Measurements from ENCODE around the gene DHX36.

DNA sequence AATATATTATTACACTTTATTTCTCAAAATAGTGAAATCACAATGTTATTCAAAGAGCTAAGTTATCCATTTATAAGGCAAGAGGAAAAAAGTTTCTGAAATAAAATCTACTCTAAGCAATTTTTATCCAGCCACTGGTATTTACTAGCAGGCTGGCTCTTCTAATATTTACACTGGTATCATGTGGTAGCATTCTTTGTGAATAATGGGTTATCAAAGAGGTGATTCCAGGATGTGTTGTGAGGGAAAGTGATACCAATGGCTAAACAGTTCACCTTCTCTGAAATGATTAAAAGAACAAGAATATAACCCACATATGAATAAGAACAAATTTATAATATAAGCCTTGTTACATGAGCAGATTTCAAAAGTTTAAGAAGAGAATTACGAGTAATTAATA lies 44.1 kb downstream of the DHX36 start:
- no peak for TF ChIP-seq RAD21 (IDR thresholded peaks at IDR 0.05; ENCODE audit: low read depth)
- no peak for TF ChIP-seq CREB1 (IDR thresholded peaks at IDR 0.05; ENCODE audit: low read depth)
- TF ChIP-seq MAX (IDR thresholded peaks at IDR 0.05), result no peak
- TF ChIP-seq TAF1 (IDR thresholded peaks at IDR 0.05; ENCODE audit: low read depth), result no peak
- TF ChIP-seq ZBTB7A (IDR thresholded peaks at IDR 0.05; ENCODE audit: low read depth), result no peak
- no peak for TF ChIP-seq EP300 (IDR thresholded peaks at IDR 0.05; ENCODE audit: borderline replicate concordance)
- TF ChIP-seq, protein P1, sequence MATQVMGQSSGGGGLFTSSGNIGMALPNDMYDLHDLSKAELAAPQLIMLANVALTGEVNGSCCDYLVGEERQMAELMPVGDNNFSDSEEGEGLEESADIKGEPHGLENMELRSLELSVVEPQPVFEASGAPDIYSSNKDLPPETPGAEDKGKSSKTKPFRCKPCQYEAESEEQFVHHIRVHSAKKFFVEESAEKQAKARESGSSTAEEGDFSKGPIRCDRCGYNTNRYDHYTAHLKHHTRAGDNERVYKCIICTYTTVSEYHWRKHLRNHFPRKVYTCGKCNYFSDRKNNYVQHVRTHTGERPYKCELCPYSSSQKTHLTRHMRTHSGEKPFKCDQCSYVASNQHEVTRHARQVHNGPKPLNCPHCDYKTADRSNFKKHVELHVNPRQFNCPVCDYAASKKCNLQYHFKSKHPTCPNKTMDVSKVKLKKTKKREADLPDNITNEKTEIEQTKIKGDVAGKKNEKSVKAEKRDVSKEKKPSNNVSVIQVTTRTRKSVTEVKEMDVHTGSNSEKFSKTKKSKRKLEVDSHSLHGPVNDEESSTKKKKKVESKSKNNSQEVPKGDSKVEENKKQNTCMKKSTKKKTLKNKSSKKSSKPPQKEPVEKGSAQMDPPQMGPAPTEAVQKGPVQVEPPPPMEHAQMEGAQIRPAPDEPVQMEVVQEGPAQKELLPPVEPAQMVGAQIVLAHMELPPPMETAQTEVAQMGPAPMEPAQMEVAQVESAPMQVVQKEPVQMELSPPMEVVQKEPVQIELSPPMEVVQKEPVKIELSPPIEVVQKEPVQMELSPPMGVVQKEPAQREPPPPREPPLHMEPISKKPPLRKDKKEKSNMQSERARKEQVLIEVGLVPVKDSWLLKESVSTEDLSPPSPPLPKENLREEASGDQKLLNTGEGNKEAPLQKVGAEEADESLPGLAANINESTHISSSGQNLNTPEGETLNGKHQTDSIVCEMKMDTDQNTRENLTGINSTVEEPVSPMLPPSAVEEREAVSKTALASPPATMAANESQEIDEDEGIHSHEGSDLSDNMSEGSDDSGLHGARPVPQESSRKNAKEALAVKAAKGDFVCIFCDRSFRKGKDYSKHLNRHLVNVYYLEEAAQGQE (IDR thresholded peaks at IDR 0.05; ENCODE audit: low read depth), result no peak
- TF ChIP-seq YY1 (IDR thresholded peaks at IDR 0.05; ENCODE audit: low read depth), result no peak
- no peak for TF ChIP-seq CEBPB (IDR thresholded peaks at IDR 0.05)
- TF ChIP-seq TCF12 (IDR thresholded peaks at IDR 0.05; ENCODE audit: low read depth), result no peak
- no peak for TF ChIP-seq FOXM1 (IDR thresholded peaks at IDR 0.05; ENCODE audit: borderline replicate concordance, low read depth)
- TF ChIP-seq NFIC (IDR thresholded peaks at IDR 0.05), result no peak

Measured in Ishikawa (cell line).